HK-2 (cell line): ENCODE measurements around the gene HEXD.
"Not testable (repeated sequence)": the region's sequence is repeated elsewhere in the genome, so short reads cannot be mapped to it uniquely, and the experiment has no call there.

Source experiments
- DNase-seq: peaks from one replicate; pipeline ENCODE4 v3.0.0-alpha.2; 2018; ENCODE audit not compliant: unreplicated experiment

The HEXD gene

DNA sequence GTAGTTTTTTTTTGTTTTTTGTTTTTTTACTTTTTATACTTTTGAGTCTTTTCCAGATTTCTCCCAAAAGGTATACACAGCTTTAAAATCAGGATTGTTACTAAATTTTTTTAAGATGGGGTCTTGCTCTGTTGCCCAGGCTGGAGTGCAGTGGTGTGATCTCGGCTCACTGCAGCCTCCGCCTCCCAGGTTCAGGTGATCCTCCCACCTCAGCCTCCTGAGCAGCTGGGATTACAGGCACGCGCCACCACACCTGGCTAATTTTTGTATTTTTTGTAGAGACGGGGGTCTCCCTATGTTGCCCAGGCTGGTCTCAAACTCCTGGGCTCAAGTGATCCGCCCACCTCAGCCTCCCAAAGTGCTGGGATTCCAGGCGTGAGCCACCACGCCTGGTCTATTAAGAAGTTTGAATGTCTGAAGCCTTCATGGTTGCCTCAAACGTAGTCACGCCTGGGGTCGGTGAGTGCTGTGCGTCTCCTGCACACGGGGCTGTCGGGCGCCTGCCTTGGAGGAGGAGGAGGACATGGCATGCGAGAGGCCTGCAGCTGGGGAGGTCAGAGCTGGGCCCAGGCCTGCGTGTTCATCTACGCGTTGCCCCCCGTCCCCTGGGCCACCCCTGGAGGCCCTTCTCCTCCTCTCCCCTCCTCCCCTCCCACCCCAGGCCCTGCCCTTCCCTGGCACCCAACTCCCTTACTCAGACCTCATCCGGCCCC lies 35.8 kb upstream of the HEXD start:
- DNase-seq = not testable (repeated sequence)

DNA sequence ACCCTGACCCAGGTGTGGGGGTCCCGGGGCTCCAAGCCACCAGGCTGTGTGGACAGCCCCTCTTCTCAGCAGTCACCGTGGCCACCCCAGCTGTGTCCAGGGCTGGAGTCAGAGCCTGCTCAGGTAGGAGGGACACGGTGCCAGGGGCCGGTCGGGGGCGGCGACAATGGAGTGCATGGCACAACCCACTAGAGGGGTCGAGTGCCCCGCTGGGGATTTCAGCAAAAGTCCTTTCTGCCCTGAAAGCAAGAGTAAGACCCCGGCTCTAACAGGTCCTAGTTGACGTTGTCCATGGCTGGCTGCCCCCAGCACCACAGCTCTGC lies 35.3 kb upstream of the HEXD start:
- DNase-seq = no peak

DNA sequence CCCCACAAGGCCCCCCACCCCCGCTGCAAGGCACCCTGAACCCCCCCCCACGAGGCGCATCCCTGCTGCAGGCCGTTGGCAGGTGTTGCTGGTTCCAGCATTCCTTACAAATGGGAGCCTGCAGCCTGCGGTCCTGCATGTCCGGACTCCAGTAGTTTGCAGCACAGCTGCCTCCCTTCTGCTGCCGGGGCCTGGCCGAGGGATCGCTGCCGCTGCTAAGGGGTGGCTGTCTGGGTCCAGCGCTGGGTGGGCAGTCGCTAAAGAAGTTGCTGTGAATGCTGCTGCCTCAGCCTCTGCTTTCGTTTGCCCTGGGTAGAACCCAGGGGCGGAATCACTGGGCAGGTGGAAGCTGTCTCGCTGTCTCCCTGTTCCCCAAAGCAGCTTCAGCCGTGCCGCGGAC lies 34.7 kb upstream of the HEXD start:
- no peak for DNase-seq

- no peak for DNase-seq
These were observed 34.0 kb upstream of the HEXD start for GRCh38 chr17:82384051-82384729.

- DNase-seq = peak; percentile 50
These were observed 33.2 kb upstream of the HEXD start for GRCh38 chr17:82384730-82385481.

DNA sequence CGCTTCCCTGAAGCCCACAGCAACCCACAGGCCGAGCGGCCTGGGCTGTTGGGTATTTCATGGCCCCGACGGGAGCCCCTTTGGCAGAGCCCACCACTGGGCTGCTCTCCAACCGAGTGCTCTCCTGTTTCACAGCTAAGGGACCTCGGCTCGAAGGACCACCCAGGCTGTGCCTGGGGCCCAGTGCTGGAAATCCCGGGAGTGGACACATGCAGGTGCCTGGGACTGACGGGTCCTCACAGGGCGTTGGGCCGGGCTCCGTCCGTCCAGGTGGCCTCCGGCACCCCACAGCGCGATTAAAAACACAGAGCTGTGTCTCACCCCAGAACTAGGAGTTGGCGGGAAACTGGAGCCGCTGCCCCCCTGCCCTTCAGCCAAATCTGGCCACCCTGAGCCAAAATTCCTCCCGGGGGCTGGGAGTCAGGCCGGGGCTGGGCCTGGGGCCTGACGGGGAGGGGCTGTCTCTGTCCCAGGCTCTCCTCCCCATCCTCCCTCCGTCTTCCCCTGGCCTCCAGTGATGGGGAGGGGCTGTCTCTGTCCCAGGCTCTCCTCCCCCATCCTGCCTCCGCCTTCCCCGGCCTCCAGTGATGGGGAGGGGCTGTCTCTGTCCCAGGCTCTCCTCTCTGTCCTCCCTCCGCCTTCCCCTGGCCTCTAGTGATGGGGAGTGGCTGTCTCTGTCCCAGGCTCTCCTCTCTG lies 32.4 kb upstream of the HEXD start:
- no peak for DNase-seq

DNA sequence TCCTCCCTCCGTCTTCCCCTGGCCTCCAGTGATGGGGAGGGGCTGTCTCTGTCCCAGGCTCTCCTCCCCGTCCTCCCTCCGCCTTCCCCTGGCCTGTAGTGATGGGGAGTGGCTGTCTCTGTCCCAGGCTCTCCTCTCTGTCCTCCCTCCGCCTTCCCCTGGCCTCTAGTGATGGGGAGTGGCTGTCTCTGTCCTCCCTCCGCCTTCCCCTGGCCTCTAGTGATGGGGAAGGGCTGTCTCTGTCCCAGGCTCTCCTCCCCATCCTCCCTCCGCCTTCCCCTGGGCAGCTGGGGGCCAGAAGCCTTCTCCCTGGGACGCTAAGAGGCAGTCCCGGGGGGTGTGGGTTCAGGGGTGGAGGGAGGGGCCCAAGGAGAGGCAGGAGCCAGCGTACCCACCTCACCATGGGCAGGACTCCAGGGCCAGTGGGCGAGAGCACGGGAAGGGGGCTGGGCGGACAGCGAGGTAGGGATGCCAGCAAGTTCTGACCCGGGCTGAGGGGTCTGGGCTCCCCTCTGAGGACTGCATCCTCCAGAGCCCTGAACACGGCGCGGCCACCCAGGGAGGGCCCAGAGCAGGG lies 31.8 kb upstream of the HEXD start:
- no peak for DNase-seq

- DNase-seq = no peak
These were observed 31.1 kb upstream of the HEXD start for GRCh38 chr17:82386881-82387704.

DNA sequence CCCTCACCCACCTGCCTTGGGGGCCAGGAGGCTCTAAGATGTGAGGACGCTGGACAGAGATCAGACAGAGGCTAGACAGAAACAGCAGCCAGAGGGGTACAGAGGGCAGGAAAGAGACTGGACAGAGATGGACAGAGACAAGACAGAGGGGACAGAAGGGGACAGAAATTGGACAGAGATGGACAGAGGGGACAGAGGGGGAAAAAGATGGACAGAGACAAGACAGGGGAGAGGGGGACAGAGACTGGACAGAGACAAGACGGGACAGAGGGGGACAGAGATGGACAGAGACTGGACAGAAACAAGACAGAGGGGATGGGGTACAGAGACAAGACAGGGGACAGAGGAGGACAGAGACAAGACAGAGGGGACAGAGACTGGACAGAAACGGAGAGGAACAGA lies 30.4 kb upstream of the HEXD start:
- no peak for DNase-seq

GRCh38 chr17:82388223-82388921 lies 29.8 kb upstream of the HEXD start:
- DNase-seq = no peak

- DNase-seq = no peak
These were observed 29.2 kb upstream of the HEXD start for GRCh38 chr17:82388922-82389283.

DNA sequence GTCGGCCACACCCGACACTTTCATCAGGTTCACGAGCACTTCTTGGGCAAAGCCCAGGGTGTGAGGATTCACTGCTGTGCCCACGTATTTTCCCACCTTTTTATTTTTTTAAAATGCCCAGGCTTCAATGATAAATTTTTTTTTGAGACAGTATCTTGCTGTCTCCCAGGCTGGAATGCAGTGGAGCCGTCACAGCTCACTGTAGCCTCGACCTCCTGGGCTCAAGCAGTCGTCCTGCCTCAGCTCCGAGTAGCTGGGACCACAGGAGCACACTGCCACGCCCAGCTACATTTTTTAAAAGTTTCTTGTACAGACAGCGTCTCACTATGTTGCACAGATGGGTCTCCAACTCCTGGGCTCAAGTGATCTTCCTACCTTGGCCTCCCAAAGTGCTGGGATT lies 28.8 kb upstream of the HEXD start:
- no peak for DNase-seq

DNA sequence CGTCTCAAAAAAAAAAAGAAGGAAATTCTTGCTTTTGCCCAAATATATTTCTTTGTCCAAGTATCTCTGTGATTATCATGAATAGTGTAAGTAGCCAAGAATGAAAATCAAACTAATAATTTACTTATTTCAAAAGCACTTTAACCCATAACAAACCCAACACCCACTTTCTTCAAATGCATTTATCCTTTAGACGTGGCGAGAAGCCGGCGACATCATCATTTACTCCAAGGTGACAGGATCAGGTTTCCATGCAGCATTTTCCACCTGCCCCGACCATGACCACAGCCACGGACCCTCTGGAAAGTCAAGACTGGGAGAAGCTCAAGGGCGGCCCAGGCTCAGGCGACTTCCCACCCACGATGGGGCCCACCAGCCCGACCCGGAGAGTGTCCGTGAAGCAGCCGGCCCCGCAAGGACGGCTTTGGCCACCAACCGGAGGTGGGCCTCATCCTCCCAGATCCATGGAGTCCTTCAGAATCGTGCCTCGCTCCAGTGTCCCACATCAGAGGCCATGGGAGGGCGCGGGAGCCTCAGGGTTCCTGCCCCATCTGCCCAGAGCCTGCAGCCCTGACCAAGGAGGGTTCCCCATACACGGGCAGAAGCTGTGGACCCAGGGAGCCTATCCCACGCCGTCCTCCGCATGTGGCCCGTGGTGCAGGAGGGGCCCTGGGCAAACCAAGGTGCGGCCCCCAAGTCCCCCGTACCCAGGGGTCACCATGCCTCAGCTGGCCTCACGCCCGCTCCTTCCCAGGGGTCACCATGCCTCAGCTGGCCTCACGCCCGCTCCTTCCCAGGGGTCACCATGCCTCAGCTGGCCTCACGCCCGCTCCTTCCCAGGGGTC lies 27.9 kb upstream of the HEXD start:
- DNase-seq = no peak

DNA sequence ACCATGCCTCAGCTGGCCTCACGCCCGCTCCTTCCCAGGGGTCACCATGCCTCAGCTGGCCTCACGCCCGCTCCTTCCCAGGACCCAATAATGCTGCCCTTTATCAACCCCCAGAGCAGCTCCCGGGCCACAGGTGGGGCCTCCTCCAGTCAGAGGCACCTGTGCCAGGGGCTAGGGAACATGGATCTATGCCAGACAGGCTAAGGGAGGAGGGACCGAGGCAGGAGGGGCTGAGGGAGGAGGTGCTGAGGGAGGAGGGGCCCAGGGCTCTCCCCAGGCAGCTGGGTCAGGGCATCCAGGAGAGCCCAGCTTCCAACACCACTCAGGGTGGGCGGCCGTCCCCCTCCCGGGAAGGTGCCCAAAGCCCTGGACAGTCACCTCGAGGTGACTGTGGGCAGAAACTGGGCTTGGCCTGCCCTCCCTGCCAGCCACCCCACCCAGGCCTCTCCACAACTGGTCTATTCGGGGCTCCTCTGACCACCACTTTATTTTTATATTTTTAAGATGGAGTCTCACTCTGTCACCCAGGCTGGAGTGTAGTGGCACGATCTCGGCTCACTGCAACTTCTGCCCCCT lies 27.2 kb upstream of the HEXD start:
- no peak for DNase-seq

GRCh38 chr17:82391496-82392066 lies 26.6 kb upstream of the HEXD start:
- no peak for DNase-seq

- no peak for DNase-seq
These were observed 25.8 kb upstream of the HEXD start for GRCh38 chr17:82392209-82392920.

DNA sequence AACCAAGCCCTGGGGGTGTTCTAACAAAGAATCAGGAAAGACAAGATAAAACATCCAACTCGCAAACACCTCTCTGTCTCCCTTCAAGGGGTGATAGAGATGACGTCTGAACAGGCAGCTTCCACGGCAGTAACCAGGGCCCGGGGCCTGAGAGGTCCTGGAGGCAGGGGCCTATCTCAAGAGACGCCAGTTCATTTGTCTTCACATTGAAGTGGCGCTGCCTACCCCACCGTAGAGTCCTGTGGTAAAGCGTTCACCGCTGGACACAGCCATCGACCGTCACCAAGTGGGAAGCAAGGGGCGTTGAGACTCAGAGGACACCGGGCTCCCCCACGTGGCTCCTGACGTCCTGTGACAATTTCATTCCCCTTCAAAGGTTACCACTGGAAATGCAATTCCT lies 25.2 kb upstream of the HEXD start:
- DNase-seq = no peak

DNA sequence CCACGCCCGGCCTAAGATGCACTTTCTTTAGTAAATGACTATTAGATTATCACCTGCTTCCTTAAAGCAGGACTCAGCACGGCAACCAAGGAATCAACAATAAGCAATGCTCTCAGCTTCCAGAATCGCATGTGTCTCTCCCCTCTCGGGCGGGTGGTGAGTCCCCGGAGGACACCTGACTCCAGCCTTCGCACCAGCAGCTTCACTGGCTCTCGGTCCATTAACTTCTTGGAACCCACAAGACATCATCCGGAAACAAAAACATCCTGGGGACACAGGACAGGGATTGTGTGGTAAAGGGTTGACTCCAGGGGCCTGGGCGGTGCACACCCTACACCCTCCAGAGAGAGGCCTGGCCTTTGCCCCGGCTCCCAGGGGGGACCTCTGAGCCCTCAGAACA lies 23.9 kb upstream of the HEXD start:
- no peak for DNase-seq
